Cardiac fibroblast (primary cell): ENCODE results near the gene PDGFA.

Experiments used
- DNase-seq, 2 donors: peaks; one replicate each; pipeline versions ENCODE4 v3.0.0 to v3.0.0-alpha.2; 2010; ENCODE audit warnings: low read depth in 2 of 2
- H3K4me3 ChIP-seq, 2 donors: replicated peaks in 1 of 2; 1 replicate in 1 of 2; 2 replicates in 1 of 2; pipeline ENCODE4 v1.5.1; 2011; ENCODE audit warnings: low read depth in 2 of 2, low read length in 2 of 2, mild to moderate bottlenecking in 2 of 2, moderate library complexity in 1 of 2
- TF ChIP-seq, protein P1 (sequence below): IDR thresholded peaks from one replicate; pipeline ENCODE4 v1.5.1; 2011; ENCODE audit warnings: low read depth, mild to moderate bottlenecking, low read length, inconsistent platforms

The PDGFA gene

DNA sequence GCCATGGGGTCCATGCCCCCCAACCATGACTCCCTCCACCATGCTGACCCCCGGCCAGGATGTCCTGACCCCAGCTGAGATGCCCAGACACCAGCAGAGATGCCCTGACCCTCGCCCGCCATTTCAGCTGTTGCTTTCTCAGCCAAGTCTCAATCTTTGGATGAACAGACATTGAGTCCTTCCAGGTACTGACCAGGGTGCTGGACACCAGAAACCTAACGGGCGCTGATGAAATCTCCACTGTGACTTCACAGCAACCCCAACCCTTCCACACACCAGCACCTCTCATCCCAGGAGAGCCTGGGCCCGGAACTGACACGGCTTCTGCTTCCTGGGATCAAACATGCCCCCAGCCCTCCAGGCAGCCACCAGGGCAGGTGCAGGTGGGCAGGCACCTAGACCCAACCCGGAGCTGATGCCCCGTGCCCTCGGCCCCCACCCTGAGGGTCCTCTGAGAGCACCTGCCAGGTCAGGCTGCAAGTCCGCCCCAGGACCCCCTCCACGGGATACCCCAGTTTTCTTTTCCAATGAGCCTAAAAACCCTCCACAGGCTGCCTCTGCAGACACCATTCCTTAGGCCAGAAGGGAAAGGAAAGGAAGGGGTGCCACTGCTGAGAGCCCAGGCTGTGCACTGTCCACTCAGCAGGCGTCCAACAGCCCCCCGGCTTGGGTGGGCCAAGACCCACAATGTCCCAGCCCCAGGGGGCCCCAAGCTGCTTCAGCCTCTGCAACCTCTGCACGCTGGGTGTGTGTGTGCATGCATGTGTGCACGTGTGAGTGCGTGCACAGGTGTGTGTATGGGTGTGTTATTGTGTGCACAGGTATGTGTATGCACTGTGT, 43.4 kb upstream of the PDGFA start:
- TF ChIP-seq, protein P1, sequence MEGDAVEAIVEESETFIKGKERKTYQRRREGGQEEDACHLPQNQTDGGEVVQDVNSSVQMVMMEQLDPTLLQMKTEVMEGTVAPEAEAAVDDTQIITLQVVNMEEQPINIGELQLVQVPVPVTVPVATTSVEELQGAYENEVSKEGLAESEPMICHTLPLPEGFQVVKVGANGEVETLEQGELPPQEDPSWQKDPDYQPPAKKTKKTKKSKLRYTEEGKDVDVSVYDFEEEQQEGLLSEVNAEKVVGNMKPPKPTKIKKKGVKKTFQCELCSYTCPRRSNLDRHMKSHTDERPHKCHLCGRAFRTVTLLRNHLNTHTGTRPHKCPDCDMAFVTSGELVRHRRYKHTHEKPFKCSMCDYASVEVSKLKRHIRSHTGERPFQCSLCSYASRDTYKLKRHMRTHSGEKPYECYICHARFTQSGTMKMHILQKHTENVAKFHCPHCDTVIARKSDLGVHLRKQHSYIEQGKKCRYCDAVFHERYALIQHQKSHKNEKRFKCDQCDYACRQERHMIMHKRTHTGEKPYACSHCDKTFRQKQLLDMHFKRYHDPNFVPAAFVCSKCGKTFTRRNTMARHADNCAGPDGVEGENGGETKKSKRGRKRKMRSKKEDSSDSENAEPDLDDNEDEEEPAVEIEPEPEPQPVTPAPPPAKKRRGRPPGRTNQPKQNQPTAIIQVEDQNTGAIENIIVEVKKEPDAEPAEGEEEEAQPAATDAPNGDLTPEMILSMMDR, result no peak
- H3K4me3 ChIP-seq, result no peak overlapping the region
- no peak for DNase-seq

DNA sequence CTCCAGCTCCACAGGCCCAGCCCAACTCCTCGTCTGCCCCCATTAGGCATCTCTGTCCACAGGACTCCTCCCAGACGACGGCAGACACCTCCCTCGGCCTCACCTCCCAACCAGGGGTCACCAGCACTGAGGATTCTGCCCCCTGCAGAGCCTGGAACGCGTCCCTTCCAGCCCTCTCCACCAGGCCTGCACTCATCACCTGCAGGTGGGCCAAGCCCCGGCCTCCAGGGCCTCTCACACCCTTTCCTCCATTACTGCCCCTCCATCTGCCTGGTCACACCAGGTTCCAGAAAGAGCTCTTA, 42.7 kb upstream of the PDGFA start:
- no peak overlapping the region for H3K4me3 ChIP-seq
- TF ChIP-seq, protein P1, result no peak
- no peak for DNase-seq

DNA sequence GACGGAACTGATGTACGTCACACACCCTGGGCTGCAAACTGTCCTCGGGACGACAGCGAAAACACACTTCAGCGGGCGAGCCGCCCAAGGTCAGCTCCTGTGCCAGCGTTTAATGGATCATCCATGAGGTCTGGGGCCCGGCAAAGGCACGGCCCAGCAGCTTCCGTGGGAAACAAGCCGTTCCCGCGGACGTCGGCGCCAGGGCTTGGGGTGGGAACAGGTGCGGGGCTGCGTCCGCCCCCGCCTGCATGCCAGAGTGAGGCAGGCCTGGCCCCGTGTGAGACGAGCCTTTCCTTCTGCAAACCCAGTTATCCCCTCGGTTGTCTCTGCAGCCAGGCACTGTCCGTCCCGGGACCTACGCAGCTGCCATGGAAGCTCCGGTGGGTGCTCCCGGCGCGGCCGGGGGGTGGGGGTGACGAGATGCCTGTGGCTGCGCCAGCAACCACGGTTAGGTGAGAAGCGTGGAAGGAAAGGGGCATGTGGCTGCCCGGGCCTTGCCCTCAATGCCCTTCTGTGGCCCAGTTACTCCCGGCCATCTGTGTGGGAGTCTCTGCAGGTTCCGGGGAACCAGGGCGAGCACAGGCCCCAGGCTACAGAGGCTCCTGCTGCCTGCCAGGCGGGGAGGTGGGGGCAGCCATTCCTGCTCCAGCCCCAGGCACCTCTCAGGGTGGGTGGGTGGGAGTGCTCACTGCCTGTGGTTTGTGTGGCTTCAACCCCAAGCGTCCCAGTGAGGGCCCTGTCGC, 42.2 kb upstream of the PDGFA start:
- TF ChIP-seq, protein P1, result no peak
- H3K4me3 ChIP-seq, result no peak overlapping the region
- no peak for DNase-seq

DNA sequence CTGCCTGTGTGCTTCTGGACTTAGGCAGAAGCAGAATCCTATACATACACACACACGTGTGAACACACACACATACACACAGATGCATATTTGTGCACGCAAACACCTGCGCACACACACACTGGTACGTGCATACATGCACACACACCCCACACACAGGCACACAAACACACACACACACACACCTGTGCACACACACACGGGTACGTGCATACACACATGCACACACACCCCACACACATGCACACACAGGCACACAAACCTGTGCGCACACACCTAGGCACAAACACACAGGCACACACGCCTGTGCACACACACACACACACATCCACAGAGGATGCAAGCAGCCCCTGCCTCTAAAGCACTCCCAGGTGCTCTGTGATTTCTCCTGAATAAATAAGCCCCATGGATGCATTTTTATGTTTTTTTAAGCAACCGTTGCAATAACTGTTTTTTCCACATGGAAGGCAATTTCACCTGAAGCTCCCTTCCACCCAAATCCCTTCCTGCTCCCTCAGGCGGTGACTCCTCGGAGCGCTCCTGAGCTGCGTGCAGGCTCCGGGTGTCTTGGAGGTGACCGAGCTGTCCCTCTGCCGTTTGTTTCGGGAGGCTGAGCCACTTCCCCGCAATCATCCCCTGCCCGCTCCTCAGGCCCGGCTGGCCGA, 41.5 kb upstream of the PDGFA start:
- H3K4me3 ChIP-seq, result no peak overlapping the region
- DNase-seq, result no peak
- TF ChIP-seq, protein P1, result no peak

DNA sequence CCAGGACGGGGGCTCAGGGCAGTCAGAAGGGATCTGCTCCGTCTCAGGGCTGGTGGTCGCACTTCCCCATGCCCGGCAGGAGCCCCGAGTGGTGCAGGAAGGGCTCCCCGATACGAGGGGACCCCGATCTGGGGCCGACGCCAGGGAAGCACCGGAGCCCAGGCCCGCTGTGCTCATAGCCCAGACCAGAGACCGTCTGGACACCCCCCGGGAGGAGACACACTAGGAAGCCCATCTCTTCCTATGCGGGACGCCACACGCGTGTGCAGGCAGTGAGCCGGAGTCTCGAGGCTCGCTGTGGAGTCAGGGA, 39.7 kb upstream of the PDGFA start:
- H3K4me3 ChIP-seq, result no peak overlapping the region
- TF ChIP-seq, protein P1, result no peak
- DNase-seq, result no peak

DNA sequence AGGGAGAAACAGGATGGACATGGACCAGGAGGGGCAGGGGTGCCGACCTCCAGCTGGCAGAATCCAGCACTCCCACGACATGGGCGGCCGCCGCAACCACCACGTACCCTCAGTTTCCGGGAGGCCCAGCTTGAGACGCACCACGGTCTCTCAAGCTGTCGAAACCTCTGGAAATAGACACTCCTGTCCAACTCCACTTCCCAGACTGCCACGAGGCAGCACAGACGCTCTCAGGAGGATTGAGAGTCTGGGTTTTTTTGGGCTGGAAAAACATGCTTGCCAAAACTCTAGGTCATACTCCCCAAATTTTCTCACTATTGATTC, 37.9 kb upstream of the PDGFA start:
- TF ChIP-seq, protein P1, result no peak
- H3K4me3 ChIP-seq, result no peak overlapping the region
- DNase-seq, result peak; percentile 22 to 52
